Neural cell (in vitro differentiated cells): Measurements from ENCODE around the gene P2RY8. TPM values are rescaled to one million over a fixed set of nuclear protein-coding genes. Genes with fewer than 3 reads are reported as not detected.

Experiments
- H2AFZ ChIP-seq: fragments of 200-600, 300-800 bp; sonication (generic), shearing (Covaris generic); 2 replicates; pipeline ENCODE4 v1.6.0; 2014; ENCODE audit warnings: low read depth, mild to moderate bottlenecking, antibody characterized with exemption, low read length, moderate library complexity
- H3F3A ChIP-seq: fragments of 200-600 bp; shearing (Covaris generic); 2 replicates; pipeline ENCODE4 v1.6.1; 2016; ENCODE audit warnings: mild to moderate bottlenecking, moderate library complexity, mixed read lengths, antibody characterized with exemption, low read length; ENCODE audit not compliant: insufficient read depth, poor library complexity, severe bottlenecking
- H3K27ac ChIP-seq: fragments of 200-600, 300-800 bp; sonication (generic), shearing (Covaris generic); 2 replicates; pipeline ENCODE4 v1.5.1; 2014; ENCODE audit warnings: mild to moderate bottlenecking, low read length, moderate library complexity
- H3K27me3 ChIP-seq: fragments of 300-800, 200-600 bp; sonication (generic), shearing (Covaris generic); 2 replicates; pipeline ENCODE4 v1.6.0; 2014; ENCODE audit warnings: mild to moderate bottlenecking, low read depth, low read length, moderate library complexity; ENCODE audit not compliant: insufficient read depth
- H3K36me3 ChIP-seq: fragments of 300-800, 200-600 bp; sonication (generic), shearing (Covaris generic); 2 replicates; pipeline ENCODE4 v1.5.1; 2014; ENCODE audit warnings: mild to moderate bottlenecking, antibody characterized with exemption, low read length, moderate library complexity; ENCODE audit not compliant: insufficient read depth
- H3K4me2 ChIP-seq: fragments of 300-800, 200-600 bp; sonication (generic), shearing (Covaris generic); 2 replicates; pipeline ENCODE4 v1.6.0; 2014; ENCODE audit warnings: mild to moderate bottlenecking, low read length
- H3K4me3 ChIP-seq: fragments of 300-800, 200-600 bp; sonication (generic), shearing (Covaris generic); 2 replicates; pipeline ENCODE4 v1.5.1; 2014; ENCODE audit warnings: mild to moderate bottlenecking, low read length, moderate library complexity
- H3K79me2 ChIP-seq: fragments of 200-600 bp; shearing (Covaris generic); replicated peaks from 2 replicates; pipeline ENCODE4 v1.6.0; 2014; ENCODE audit warnings: mild to moderate bottlenecking, low read length, moderate library complexity; ENCODE audit not compliant: insufficient read depth
- H3K9ac ChIP-seq: fragments of 300-800, 200-600 bp; sonication (generic), shearing (Covaris generic); 2 replicates; pipeline ENCODE4 v1.6.1; 2016; ENCODE audit warnings: mild to moderate bottlenecking, low read length, mixed read lengths
- H3K9me2 ChIP-seq: fragments of 200-600 bp; shearing (Covaris generic); 2 replicates; pipeline ENCODE4 v1.6.1; 2016; ENCODE audit warnings: mild to moderate bottlenecking, low read length, mixed read lengths; ENCODE audit not compliant: insufficient read depth
- H3K9me3 ChIP-seq: fragments of 200-600, 300-800 bp; sonication (generic), shearing (Covaris generic); 2 replicates; pipeline ENCODE4 v1.6.1; 2016; ENCODE audit warnings: mild to moderate bottlenecking, mixed run types, low read length, moderate library complexity, mixed read lengths
- H4K20me1 ChIP-seq: fragments of 200-600 bp; shearing (Covaris generic); 2 replicates; pipeline ENCODE4 v1.6.1; 2016; ENCODE audit warnings: mild to moderate bottlenecking, mixed run types; ENCODE audit not compliant: insufficient read depth
- CTCF ChIP-seq: fragments of 450-650 bp; IDR thresholded peaks from 2 replicates; pipeline ENCODE4 v1.5.1; 2014; ENCODE audit warnings: antibody characterized with exemption, mild to moderate bottlenecking, moderate library complexity; ENCODE audit not compliant: poor library complexity, severe bottlenecking
- EP300 ChIP-seq: fragments of 450-650 bp; conservative IDR thresholded peaks from 2 replicates; pipeline ENCODE4 v1.6.1; 2014; ENCODE audit warnings: antibody characterized with exemption, mild to moderate bottlenecking, moderate library complexity; ENCODE audit not compliant: poor library complexity, severe bottlenecking
- MXI1 ChIP-seq: fragments of 450-650 bp; conservative IDR thresholded peaks from 2 replicates; pipeline ENCODE4 v1.6.1; 2014; ENCODE audit warnings: antibody characterized with exemption, mild to moderate bottlenecking; ENCODE audit not compliant: poor library complexity, severe bottlenecking
- RAD21 ChIP-seq: fragments of 450-650 bp; conservative IDR thresholded peaks from 2 replicates; pipeline ENCODE4 v1.6.1; 2014; ENCODE audit warnings: antibody characterized with exemption, mild to moderate bottlenecking, moderate library complexity
- SMC3 ChIP-seq: fragments of 450-650 bp; conservative IDR thresholded peaks from 2 replicates; pipeline ENCODE4 v1.6.1; 2014; ENCODE audit warnings: antibody characterized with exemption, mild to moderate bottlenecking, moderate library complexity; ENCODE audit not compliant: poor library complexity
- TAF1 ChIP-seq: IDR thresholded peaks from 2 replicates; pipeline ENCODE4 v1.6.1; 2012; ENCODE audit warnings: low read depth
- polyA plus RNA-seq: library from polyadenylated mRNA; depleted of rRNA; stranded (reverse); fragments of >200 nt; gene quantifications from 2 replicates; pipeline ENCODE4 v1.2.3, GENCODE V29; 2014
- TF ChIP-seq, protein P1 (sequence below): IDR thresholded peaks from 2 replicates; pipeline ENCODE4 v1.6.1; 2012; ENCODE audit warnings: borderline replicate concordance

Gene P2RY8
- polyA plus RNA-seq, 1 donor from 2014 or later: not detected

DNA sequence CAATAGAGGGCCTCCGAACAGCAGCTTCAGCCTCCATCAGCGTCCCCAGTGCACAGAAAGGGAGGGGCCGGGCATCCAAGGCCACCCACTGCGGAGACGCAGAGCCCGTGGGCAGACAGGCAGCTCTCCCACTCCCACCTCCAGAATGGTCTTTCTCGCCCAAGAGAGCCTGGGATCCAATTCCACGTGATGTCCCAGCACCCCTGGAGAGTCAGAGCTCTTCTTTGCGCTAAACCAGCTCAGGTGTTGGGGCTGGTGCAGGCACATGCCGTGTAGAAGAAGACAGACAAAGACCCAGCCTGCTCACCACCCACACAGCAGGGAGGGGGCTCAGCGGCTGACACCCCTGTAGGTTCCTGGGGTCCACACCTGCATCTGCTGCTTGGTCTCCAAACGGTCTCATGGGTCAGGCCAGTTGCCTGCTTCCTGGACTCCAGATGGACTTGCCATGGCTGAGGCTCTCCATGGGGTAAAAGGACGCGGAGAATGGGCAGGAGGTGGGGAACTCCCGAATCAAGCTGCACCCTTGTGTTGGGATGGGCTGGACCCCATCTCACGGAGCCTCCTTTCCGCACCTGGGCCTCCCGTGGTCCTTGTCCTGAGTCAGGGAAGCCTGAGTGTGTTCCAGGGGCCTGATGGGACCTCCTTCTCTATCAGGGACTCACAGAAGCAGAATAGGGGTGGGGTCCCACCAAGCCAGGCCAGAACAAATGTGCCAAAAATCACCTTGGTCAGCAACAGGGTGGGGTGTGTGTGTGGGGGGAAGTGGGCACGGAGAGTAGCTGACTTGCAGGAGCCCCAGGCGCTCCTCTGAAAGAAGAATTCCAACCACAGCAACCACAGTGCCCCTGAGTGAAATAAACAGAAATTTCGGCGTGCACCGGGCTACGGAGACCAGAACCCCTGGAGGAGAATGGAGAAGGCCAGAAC, 72.7 kb downstream of the P2RY8 start:
- H3K9me3 ChIP-seq: no peaks in the 10 kb centered on the region
- TF ChIP-seq EP300: no peak

DNA sequence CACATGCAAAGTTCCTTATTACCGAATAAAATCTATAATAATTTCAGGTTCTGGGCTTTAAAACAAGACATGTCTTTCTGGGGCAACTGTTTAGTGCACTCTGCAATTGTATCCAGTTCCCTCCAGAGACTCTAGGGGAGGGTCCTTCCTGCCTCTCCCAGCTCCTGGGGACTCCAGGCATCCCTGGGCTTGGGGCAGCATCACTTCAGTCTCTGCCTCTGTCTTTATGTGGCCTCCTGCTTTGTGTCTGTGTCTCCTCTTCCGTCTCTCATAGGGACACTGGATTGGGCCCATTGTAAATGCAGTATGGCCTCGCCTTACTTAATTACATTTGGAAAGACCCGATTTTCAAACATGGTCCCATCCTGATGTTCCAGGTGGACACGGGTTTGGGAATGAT, 73.4 kb downstream of the P2RY8 start:
- H3K9me3 ChIP-seq: no peaks in the 10 kb centered on the region
- TF ChIP-seq RAD21: no peak
- no peak for TF ChIP-seq SMC3
- TF ChIP-seq, protein P1, sequence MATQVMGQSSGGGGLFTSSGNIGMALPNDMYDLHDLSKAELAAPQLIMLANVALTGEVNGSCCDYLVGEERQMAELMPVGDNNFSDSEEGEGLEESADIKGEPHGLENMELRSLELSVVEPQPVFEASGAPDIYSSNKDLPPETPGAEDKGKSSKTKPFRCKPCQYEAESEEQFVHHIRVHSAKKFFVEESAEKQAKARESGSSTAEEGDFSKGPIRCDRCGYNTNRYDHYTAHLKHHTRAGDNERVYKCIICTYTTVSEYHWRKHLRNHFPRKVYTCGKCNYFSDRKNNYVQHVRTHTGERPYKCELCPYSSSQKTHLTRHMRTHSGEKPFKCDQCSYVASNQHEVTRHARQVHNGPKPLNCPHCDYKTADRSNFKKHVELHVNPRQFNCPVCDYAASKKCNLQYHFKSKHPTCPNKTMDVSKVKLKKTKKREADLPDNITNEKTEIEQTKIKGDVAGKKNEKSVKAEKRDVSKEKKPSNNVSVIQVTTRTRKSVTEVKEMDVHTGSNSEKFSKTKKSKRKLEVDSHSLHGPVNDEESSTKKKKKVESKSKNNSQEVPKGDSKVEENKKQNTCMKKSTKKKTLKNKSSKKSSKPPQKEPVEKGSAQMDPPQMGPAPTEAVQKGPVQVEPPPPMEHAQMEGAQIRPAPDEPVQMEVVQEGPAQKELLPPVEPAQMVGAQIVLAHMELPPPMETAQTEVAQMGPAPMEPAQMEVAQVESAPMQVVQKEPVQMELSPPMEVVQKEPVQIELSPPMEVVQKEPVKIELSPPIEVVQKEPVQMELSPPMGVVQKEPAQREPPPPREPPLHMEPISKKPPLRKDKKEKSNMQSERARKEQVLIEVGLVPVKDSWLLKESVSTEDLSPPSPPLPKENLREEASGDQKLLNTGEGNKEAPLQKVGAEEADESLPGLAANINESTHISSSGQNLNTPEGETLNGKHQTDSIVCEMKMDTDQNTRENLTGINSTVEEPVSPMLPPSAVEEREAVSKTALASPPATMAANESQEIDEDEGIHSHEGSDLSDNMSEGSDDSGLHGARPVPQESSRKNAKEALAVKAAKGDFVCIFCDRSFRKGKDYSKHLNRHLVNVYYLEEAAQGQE: no peak
- TF ChIP-seq CTCF: no peak
- no peak for TF ChIP-seq TAF1
- no peak for TF ChIP-seq MXI1

More for the DNA sequence above, 72.7 kb downstream of the P2RY8 start:
- Histone ChIP-seq H3F3A (no peaks in the 10 kb centered on the region), H3K9me2 (no peaks in the 10 kb centered on the region), H3K27me3 (no peaks in the 10 kb centered on the region), H3K27ac (no peak overlapping the region), H3K4me2 (no peak overlapping the region), H3K9ac (no peak overlapping the region), H3K36me3 (no peaks in the 10 kb centered on the region), H3K79me2 (no peaks in the 10 kb centered on the region), H2AFZ (no peak overlapping the region), H3K4me3 (no peak overlapping the region), H4K20me1 (no peaks in the 10 kb centered on the region)

More for the DNA sequence above, 73.4 kb downstream of the P2RY8 start:
- Histone ChIP-seq H3K9me2 (no peaks in the 10 kb centered on the region), H2AFZ (no peak overlapping the region), H3K9ac (no peak overlapping the region), H3K36me3 (no peaks in the 10 kb centered on the region), H3F3A (no peaks in the 10 kb centered on the region), H3K27me3 (no peaks in the 10 kb centered on the region), H3K4me2 (no peak overlapping the region), H3K27ac (no peak overlapping the region), H4K20me1 (no peaks in the 10 kb centered on the region), H3K4me3 (no peak overlapping the region), H3K79me2 (no peaks in the 10 kb centered on the region)
